HG03175 (cell line): ENCODE results near the gene PIEZO2.

Experiments used
- ATAC-seq: cut with Tn5 transposase; IDR thresholded peaks from one replicate; pipeline ENCODE4 v1.9.1; 2021; ENCODE audit warnings: mild to moderate bottlenecking, moderate library complexity; ENCODE audit not compliant: unreplicated experiment

Gene PIEZO2

GRCh38 chr18:10759241-10759640, 390.1 kb downstream of the PIEZO2 start:
- no peak for ATAC-seq

- no peak for ATAC-seq
Observed at GRCh38 chr18:10757946-10758345, 391.4 kb downstream of the PIEZO2 start.

GRCh38 chr18:10757349-10757748, 392.0 kb downstream of the PIEZO2 start:
- ATAC-seq, result no peak

GRCh38 chr18:10755855-10756254, 393.5 kb downstream of the PIEZO2 start:
- no peak for ATAC-seq

GRCh38 chr18:10754128-10754527, 395.2 kb downstream of the PIEZO2 start:
- no peak for ATAC-seq

- ATAC-seq, result no peak
Observed at GRCh38 chr18:10752382-10752781, 397.0 kb downstream of the PIEZO2 start.

- no peak for ATAC-seq
Observed at GRCh38 chr18:10751653-10752052, 397.7 kb downstream of the PIEZO2 start.

- ATAC-seq, result no peak
Observed at GRCh38 chr18:10750191-10751035, 399.0 kb downstream of the PIEZO2 start.

GRCh38 chr18:10748641-10749040, 400.7 kb downstream of the PIEZO2 start:
- no peak for ATAC-seq

GRCh38 chr18:10745971-10746370, 403.4 kb downstream of the PIEZO2 start:
- no peak for ATAC-seq

GRCh38 chr18:10745219-10745618, 404.1 kb downstream of the PIEZO2 start:
- ATAC-seq, result no peak

GRCh38 chr18:10743766-10744165, 405.6 kb downstream of the PIEZO2 start:
- no peak for ATAC-seq

GRCh38 chr18:10739152-10739551, 410.2 kb downstream of the PIEZO2 start:
- no peak for ATAC-seq

- no peak for ATAC-seq
Observed at GRCh38 chr18:10736984-10737383, 412.4 kb downstream of the PIEZO2 start.

GRCh38 chr18:10732990-10733389, 416.4 kb downstream of the PIEZO2 start:
- no peak for ATAC-seq

- no peak for ATAC-seq
Observed at GRCh38 chr18:10727477-10727876, 421.9 kb downstream of the PIEZO2 start.

GRCh38 chr18:10726198-10727068, 422.9 kb downstream of the PIEZO2 start:
- ATAC-seq, result no peak

- no peak for ATAC-seq
Observed at GRCh38 chr18:10724666-10725065, 424.7 kb downstream of the PIEZO2 start.

- no peak for ATAC-seq
Observed at GRCh38 chr18:10723496-10723895, 425.9 kb downstream of the PIEZO2 start.

GRCh38 chr18:10718809-10719208, 430.6 kb downstream of the PIEZO2 start:
- ATAC-seq, result no peak

- no peak for ATAC-seq
Observed at GRCh38 chr18:10715791-10716190, 433.6 kb downstream of the PIEZO2 start.

- no peak for ATAC-seq
Observed at GRCh38 chr18:10713409-10713808, 436.0 kb downstream of the PIEZO2 start.
